ENCODE data around the gene EXOC6. TPM values are rescaled to one million over a fixed set of nuclear protein-coding genes. Genes with fewer than 3 reads are reported as not detected.

Gene EXOC6
- total RNA-seq, 2 experiments from 2014 or later: 8.8 to 9.5 TPM

- CTCF ChIA-PET: no interaction called here
- no peaks in the 10 kb centered on the region for H3K9me3 Mint-ChIP-seq
- DNase-seq: no peak
- H3K27ac Mint-ChIP-seq: no peak overlapping the region
- intact Hi-C loops (cut with micrococcal nuclease): no loop called here
- no peak overlapping the region for H3K4me3 Mint-ChIP-seq
- no peaks in the 10 kb centered on the region for H3K27me3 Mint-ChIP-seq
- TF ChIP-seq CTCF (IDR thresholded peaks at IDR 0.05): no peak
- no peaks in the 10 kb centered on the region for H3K4me1 Mint-ChIP-seq (ENCODE audit: low read depth)
- ATAC-seq: no peak
- H3K36me3 Mint-ChIP-seq (ENCODE audit: low read depth): peaks cover 2% of the 10 kb centered on the region
- POLR2A ChIA-PET: interaction anchor here (0.6 kb wide), 1 partner anchor 26 kb away, joined by 3 read pairs; no protein-coding TSS in a partner anchor
These were observed 174.8 kb downstream of the EXOC6 start for GRCh38 chr10:93023013-93023650.

- intact Hi-C loops (cut with micrococcal nuclease): no loop called here
- DNase-seq (no peak), ATAC-seq (no peak)
- Mint-ChIP-seq H3K9me3 (no peaks in the 10 kb centered on the region), H3K27me3 (no peaks in the 10 kb centered on the region), H3K27ac (no peak overlapping the region), H3K4me3 (no peak overlapping the region), H3K4me1 (ENCODE audit: low read depth) (no peaks in the 10 kb centered on the region), H3K36me3 (ENCODE audit: low read depth) (peaks cover 2% of the 10 kb centered on the region)
- POLR2A ChIA-PET: no interaction called here
- CTCF ChIA-PET: no interaction called here
- TF ChIP-seq CTCF (IDR thresholded peaks at IDR 0.05): no peak
These were observed 177.8 kb downstream of the EXOC6 start for GRCh38 chr10:93026072-93026471.

- no peak overlapping the region for H3K4me3 Mint-ChIP-seq
- ChIA-PET POLR2A (no interaction called here), CTCF (no interaction called here)
- TF ChIP-seq CTCF (IDR thresholded peaks at IDR 0.05): no peak
- H3K36me3 Mint-ChIP-seq (ENCODE audit: low read depth): peaks cover 2% of the 10 kb centered on the region
- no peaks in the 10 kb centered on the region for H3K27me3 Mint-ChIP-seq
- no peaks in the 10 kb centered on the region for H3K9me3 Mint-ChIP-seq
- H3K4me1 Mint-ChIP-seq (ENCODE audit: low read depth): no peaks in the 10 kb centered on the region
- no peak overlapping the region for H3K27ac Mint-ChIP-seq
- DNase-seq: no peak
- intact Hi-C loops (cut with micrococcal nuclease): no loop called here
- no peak for ATAC-seq
These were observed 179.2 kb downstream of the EXOC6 start for GRCh38 chr10:93027508-93027907.

GRCh38 chr10:93028883-93029282 is 180.6 kb downstream of the EXOC6 start:
- no peak for ATAC-seq
- Mint-ChIP-seq H3K27me3 (no peaks in the 10 kb centered on the region), H3K27ac (no peak overlapping the region), H3K4me3 (no peak overlapping the region), H3K36me3 (ENCODE audit: low read depth) (peaks cover 2% of the 10 kb centered on the region), H3K9me3 (no peaks in the 10 kb centered on the region), H3K4me1 (ENCODE audit: low read depth) (no peaks in the 10 kb centered on the region)
- intact Hi-C loops (cut with micrococcal nuclease): no loop called here
- CTCF ChIA-PET: no interaction called here
- DNase-seq: no peak
- TF ChIP-seq CTCF (IDR thresholded peaks at IDR 0.05): no peak
- POLR2A ChIA-PET: no interaction called here

GRCh38 chr10:93030409-93030808 is 182.1 kb downstream of the EXOC6 start:
- ChIA-PET CTCF (interaction anchor here (0.6 kb wide), 1 partner anchor 18 kb away, joined by 3 read pairs; no protein-coding TSS in a partner anchor), POLR2A (no interaction called here)
- Mint-ChIP-seq H3K4me1 (ENCODE audit: low read depth) (no peaks in the 10 kb centered on the region), H3K36me3 (ENCODE audit: low read depth) (peaks cover 2% of the 10 kb centered on the region), H3K27me3 (no peaks in the 10 kb centered on the region), H3K4me3 (no peak overlapping the region), H3K9me3 (no peaks in the 10 kb centered on the region), H3K27ac (no peak overlapping the region)
- no peak for DNase-seq
- no peak for TF ChIP-seq CTCF (IDR thresholded peaks at IDR 0.05)
- intact Hi-C loops (cut with micrococcal nuclease): no loop called here
- ATAC-seq: no peak
